IgD-negative memory B cell (primary cell): ENCODE measurements around the gene BTBD3. TPM values are rescaled to one million over a fixed set of nuclear protein-coding genes. Genes with fewer than 3 reads are reported as not detected.

ENCODE experiments used
- H3K27ac Mint-ChIP-seq, 3 donors: one replicate each; pipeline ENCODE4 v1.8.0; 2020 to 2022; ENCODE audit warnings: mild to moderate bottlenecking in 3 of 3, mixed read lengths in 3 of 3, moderate library complexity in 1 of 3
- H3K27me3 Mint-ChIP-seq: one replicate; pipeline ENCODE4 v1.8.0; 2021; ENCODE audit warnings: mixed read lengths
- H3K36me3 Mint-ChIP-seq: one replicate; pipeline ENCODE4 v1.8.0; 2020; ENCODE audit warnings: mild to moderate bottlenecking, mixed read lengths
- H3K4me1 Mint-ChIP-seq, 3 donors: one replicate each; pipeline ENCODE4 v1.8.0; 2020 to 2022; ENCODE audit warnings: mixed read lengths in 3 of 3, mild to moderate bottlenecking in 1 of 3
- H3K4me3 Mint-ChIP-seq, 4 donors: one replicate each; pipeline ENCODE4 v1.8.0; 2020 to 2022; ENCODE audit warnings: mild to moderate bottlenecking in 4 of 4, mixed read lengths in 4 of 4, moderate library complexity in 3 of 4
- H3K9me3 Mint-ChIP-seq, 3 donors: one replicate each; pipeline ENCODE4 v1.8.0; 2020 to 2021; ENCODE audit warnings: mixed read lengths in 3 of 3, mild to moderate bottlenecking in 1 of 3
- polyA plus RNA-seq: library from polyadenylated mRNA; unstranded; fragments of 300-500 nt; fragmentation: Illumina TruSeq; gene quantifications from one replicate; pipeline ENCODE4 v1.2.3, GENCODE V29; 2021

Gene BTBD3
- polyA plus RNA-seq, 1 donor from 2014 or later, result not detected

DNA sequence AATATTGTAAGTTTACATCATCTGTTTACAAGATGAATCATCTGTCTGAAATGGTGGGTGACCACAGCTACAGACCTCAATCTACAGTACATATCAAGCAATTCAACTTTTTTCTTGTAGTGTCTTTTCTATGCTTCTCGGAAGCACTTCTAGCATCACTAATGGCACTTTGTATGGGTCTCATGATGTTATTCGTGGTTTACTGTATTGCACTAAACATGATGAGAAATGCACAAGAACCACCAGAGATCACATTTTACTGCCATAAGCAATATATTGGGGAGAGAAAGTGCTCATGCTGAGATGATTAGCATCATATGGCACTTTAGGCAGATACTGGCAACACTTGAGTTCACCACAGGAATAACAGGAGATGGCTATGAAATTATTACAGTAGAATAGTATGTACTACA is 15.4 kb upstream of the BTBD3 start:
- Mint-ChIP-seq H3K27me3 (no peaks in the 10 kb centered on the region), H3K27ac (no peak overlapping the region), H3K36me3 (no peaks in the 10 kb centered on the region), H3K4me3 (no peak overlapping the region), H3K9me3 (peaks cover 0 to 2% (median 0%) of the 10 kb centered on the region in 3 donors), H3K4me1 (no peaks in the 10 kb centered on the region)

DNA sequence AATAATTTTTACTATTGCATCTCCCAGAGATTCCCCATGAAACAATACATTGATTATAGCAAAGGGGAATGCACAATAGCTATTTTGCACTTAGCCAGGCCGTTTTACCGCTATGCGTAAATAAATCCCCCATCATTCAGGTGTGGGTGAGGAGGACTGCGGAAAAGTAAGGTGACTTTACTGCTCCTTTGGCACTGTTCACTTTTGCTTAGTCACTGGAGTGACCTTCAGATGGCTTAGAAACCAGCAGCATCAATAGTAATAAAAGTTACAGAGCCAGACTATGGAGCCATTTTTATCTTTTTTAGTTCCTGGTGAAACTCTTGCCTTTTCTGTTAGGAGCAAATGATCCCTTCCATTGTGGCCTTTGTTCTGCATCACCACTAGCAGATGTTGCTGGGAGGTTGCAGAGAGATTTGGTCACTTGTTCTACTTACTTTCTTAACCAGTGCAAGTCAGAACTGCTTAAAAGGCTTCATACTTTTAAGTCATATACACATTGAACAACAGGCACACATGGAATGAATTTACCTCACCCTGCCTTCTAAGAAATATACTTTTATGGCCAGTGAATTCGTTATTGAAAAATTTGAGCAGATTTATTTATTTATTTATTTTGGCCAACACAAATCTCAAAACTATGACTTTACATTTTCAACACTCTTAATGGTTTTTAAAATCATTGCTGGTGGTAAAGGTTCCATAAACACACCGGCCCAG is 12.1 kb upstream of the BTBD3 start:
- no peaks in the 10 kb centered on the region for H3K27me3 Mint-ChIP-seq
- H3K27ac Mint-ChIP-seq, result no peak overlapping the region
- peaks cover 0 to 2% (median 0%) of the 10 kb centered on the region in 3 donors for H3K9me3 Mint-ChIP-seq
- H3K36me3 Mint-ChIP-seq, result no peaks in the 10 kb centered on the region
- H3K4me3 Mint-ChIP-seq, result no peak overlapping the region
- no peaks in the 10 kb centered on the region for H3K4me1 Mint-ChIP-seq

DNA sequence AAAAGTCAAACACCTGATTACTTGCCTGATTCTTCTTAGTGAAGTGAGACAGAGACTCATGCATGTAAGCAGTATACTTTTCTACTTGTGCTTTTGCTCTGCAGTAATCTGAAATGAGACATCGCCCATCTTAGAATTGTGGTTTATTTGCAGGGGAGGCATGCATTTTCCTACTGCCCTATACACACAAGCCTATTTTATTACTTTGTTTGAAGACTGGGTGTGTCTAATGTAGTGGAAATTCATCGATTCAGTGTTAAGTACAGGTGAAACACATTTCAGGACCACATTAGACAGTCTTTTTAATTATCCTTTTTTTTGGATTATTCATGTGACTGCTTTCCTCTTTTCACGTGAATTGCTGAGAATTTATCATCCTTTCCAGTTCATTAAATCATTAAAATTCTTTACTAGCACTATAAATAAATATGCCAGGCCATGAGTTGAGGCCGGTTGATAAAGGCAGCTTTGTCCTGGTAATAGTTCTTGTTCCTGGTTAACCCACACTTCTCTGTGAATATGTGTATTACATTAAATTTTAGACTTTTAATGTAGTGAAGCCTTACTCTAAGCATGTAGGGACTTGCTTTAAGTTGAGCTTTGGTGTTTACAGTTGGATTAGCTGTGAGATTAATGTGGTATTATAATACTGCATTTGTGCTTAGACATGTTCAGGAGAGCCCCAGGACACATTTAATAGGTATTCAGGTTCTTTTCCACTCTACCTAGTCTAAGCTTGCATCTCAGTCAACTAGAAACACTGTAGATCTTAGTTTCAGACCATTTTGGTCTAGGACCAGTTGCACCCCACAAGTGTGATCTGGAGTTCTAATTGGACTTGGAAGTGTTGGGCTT is 10.8 kb upstream of the BTBD3 start:
- no peak overlapping the region for H3K27ac Mint-ChIP-seq
- peaks cover 0 to 2% (median 0%) of the 10 kb centered on the region in 3 donors for H3K9me3 Mint-ChIP-seq
- H3K27me3 Mint-ChIP-seq, result no peaks in the 10 kb centered on the region
- H3K4me1 Mint-ChIP-seq, result no peaks in the 10 kb centered on the region
- H3K36me3 Mint-ChIP-seq, result no peaks in the 10 kb centered on the region
- no peak overlapping the region for H3K4me3 Mint-ChIP-seq

DNA sequence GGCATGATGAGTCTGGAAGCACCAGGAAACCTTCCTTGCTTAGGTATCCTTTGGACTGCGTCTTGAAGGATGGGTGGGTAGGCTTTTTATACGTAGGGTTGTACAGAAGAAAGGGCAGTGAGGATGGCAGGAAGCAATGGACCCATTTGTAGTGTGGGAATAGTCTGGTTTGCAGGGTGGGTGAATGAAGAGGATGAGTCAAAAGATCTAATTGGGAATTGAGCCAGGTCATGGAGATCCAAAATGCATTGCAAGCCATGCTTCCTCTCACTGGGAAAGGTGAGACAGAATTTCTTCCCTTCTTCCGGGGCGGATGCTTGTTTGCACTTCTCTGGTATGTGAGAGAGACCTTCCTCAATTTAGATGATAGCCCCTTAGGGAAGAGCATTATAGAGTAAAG is 10.1 kb upstream of the BTBD3 start:
- H3K4me3 Mint-ChIP-seq, result no peak overlapping the region
- H3K27me3 Mint-ChIP-seq, result no peaks in the 10 kb centered on the region
- H3K36me3 Mint-ChIP-seq, result no peaks in the 10 kb centered on the region
- no peaks in the 10 kb centered on the region for H3K9me3 Mint-ChIP-seq
- H3K27ac Mint-ChIP-seq, result no peak overlapping the region
- no peaks in the 10 kb centered on the region for H3K4me1 Mint-ChIP-seq

DNA sequence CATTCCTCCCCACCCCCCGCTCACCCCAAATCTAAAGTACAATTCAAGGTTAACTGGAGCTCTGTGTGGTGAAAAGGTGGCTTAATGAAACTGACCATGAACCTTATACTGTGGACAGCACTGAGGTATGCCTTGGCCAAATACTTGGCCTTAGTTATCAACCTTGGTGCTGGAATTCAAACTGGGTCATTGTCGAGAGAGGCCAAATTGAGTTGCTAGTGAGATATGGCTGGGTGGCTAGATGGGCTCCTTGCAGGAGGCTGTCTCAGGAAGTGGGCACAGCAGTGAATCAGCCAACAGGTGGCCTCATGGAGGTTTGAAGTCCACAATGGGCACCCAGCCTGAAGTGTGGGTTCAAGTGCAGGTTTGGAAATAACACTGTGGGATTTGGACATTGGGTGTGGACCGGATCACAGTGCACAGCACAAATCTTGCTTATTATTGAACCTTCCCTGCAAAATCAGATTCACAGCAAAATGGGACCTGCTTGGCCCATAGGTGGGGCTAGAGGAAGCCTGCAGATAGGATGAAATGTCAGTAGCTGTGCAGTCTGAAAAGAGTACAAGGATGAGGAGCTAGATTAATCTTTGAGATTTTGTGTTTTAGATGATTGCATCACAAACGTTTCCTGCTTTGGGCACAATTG is 5.6 kb upstream of the BTBD3 start:
- H3K4me3 Mint-ChIP-seq, result no peak overlapping the region
- no peaks in the 10 kb centered on the region for H3K9me3 Mint-ChIP-seq
- no peaks in the 10 kb centered on the region for H3K4me1 Mint-ChIP-seq
- no peaks in the 10 kb centered on the region for H3K36me3 Mint-ChIP-seq
- no peaks in the 10 kb centered on the region for H3K27me3 Mint-ChIP-seq
- H3K27ac Mint-ChIP-seq, result no peak overlapping the region

DNA sequence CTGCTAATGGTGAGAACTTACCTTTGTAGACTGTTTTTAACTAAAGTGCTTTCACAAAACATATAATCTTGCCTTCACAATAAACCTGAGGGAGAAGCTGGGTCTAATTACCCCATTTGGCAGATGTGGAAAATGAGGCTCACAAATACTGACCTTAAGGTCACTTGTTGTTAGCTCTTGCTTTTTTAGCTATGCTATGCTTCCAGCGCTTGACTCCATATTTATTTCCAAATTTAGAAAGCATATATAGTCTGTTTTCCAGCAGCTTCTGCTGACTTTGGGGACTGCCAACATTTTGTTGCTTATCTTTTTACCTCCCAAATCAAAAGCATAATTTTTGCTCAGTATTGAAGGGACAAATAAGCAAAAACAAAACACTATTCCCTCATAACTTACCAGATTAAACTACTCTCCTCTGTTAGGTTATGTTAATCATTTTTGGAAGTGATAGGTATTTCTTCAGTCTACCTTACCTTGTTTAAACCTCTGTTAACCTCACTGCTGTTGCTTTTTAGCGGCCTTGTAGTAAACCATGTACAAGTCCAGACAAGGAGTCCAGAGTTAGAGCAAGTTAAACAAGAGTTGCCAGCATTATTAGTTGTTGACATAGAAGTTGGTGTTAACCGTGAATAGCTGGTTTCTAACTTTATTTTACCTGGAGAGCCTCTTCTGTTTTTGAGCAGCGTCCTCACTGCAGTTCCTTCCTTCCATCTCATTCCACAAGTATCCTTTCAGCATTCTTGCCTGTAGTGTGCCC is 4.9 kb upstream of the BTBD3 start:
- Mint-ChIP-seq H3K4me1 (no peaks in the 10 kb centered on the region), H3K4me3 (no peak overlapping the region), H3K36me3 (no peaks in the 10 kb centered on the region), H3K9me3 (no peaks in the 10 kb centered on the region), H3K27ac (no peak overlapping the region), H3K27me3 (no peaks in the 10 kb centered on the region)

DNA sequence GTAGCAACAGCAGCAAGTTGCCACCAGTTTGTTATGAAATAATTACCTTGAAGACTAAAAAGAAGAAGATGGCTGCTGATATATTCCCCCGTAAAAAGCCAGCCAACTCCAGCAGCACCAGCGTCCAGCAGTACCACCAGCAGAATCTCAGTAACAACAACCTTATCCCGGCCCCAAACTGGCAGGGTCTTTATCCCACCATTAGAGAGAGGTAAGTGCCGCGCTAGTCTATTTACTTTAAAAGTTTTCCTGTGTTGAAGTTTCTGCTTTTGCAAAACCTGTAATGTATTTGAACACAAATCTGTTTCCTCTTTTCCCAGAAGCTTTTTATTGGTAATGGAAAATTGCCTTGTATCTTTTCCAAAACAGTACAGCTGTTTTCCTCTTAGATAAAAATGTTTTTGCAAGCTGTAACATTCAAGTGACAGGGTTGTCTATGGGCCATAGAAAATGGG is 725 bp downstream of the BTBD3 start:
- H3K4me3 Mint-ChIP-seq, result no peak overlapping the region
- no peaks in the 10 kb centered on the region for H3K36me3 Mint-ChIP-seq
- H3K27ac Mint-ChIP-seq, result no peak overlapping the region
- H3K4me1 Mint-ChIP-seq, result no peaks in the 10 kb centered on the region
- no peaks in the 10 kb centered on the region for H3K27me3 Mint-ChIP-seq
- H3K9me3 Mint-ChIP-seq, result peaks cover 0 to 3% (median 3%) of the 10 kb centered on the region in 3 donors

DNA sequence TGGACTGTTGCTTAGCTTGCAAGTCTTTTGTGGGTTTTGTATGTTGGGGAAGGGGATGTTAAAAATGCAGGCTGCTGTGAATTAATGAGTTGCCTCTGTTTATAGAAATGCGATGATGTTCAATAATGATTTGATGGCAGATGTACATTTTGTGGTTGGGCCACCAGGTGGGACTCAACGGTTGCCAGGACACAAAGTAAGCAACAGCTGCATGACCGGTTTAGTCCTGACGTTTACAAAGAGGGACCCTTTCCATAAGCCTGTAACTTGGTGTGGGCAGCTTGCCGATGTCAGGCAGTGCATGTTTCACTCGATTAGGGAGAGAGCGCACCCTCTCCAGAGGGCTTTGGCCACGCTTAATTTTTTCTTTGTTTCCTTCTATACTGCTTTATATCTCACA is 1.3 kb downstream of the BTBD3 start:
- Mint-ChIP-seq H3K4me3 (no peak overlapping the region), H3K27ac (no peak overlapping the region), H3K4me1 (no peaks in the 10 kb centered on the region), H3K9me3 (peaks cover 0 to 3% (median 3%) of the 10 kb centered on the region in 3 donors), H3K27me3 (no peaks in the 10 kb centered on the region), H3K36me3 (no peaks in the 10 kb centered on the region)

DNA sequence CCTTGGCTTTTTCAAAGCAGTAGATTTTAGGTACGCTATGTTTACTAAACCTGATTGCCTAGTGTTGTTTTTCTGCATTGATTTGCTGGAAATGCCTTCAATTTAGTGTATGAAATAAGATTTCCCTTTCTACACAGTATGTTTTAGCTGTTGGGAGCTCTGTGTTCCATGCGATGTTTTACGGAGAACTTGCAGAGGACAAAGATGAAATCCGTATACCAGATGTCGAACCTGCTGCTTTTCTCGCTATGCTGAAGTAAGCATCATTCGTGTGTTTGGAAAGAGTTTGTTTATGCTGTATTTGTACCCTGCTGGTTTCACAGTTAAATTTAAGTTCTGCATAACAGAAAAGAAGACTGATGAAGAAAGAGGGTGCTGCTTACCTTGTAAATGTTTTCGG is 1.9 kb downstream of the BTBD3 start:
- Mint-ChIP-seq H3K4me1 (no peaks in the 10 kb centered on the region), H3K4me3 (no peak overlapping the region), H3K27ac (no peak overlapping the region), H3K27me3 (no peaks in the 10 kb centered on the region), H3K9me3 (peaks cover 0 to 3% (median 3%) of the 10 kb centered on the region in 3 donors), H3K36me3 (no peaks in the 10 kb centered on the region)

DNA sequence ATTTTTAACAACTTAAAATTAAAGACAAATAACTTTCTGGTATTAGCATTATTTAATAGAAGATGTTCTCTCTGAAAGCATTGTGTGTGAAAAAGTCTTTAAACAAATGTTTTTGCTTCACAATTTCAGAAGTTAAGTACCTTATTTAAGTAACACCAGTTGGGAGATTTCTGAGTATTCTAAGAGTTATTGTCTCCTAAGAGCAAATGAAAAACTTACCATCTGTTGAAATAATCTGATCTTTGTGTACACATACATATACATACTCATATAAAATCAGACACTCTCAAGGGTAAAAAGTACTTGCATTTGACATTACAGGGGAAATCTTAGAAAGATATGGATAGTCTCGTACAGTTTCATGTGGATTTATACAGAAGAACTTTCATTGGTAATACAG is 2.4 kb downstream of the BTBD3 start:
- H3K27ac Mint-ChIP-seq, result no peak overlapping the region
- peaks cover 0 to 3% (median 3%) of the 10 kb centered on the region in 3 donors for H3K9me3 Mint-ChIP-seq
- no peaks in the 10 kb centered on the region for H3K4me1 Mint-ChIP-seq
- H3K27me3 Mint-ChIP-seq, result no peaks in the 10 kb centered on the region
- no peaks in the 10 kb centered on the region for H3K36me3 Mint-ChIP-seq
- H3K4me3 Mint-ChIP-seq, result no peak overlapping the region

DNA sequence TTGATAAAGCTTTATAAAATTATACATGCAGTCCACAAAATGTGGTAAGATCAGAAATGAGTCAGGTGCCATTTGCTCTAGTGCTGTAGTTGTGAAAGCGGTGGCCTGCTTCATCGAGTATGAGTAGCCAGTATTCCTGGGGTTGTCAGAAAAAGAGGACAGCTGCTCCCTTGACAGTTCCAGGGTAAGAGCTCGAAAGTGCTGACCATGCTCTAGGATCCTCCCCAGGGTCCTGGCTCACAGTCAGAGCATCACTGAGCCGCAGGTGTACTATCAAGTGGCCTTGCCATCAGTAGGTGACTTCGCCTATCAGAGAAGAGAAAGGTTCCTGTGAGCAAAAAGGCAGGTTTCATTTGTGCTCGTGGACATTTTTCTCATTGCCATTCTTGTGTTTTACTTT is 3.6 kb downstream of the BTBD3 start:
- Mint-ChIP-seq H3K36me3 (no peaks in the 10 kb centered on the region), H3K27ac (no peak overlapping the region), H3K9me3 (peaks cover 0 to 3% (median 3%) of the 10 kb centered on the region in 3 donors), H3K27me3 (no peaks in the 10 kb centered on the region), H3K4me1 (no peaks in the 10 kb centered on the region), H3K4me3 (no peak overlapping the region)

DNA sequence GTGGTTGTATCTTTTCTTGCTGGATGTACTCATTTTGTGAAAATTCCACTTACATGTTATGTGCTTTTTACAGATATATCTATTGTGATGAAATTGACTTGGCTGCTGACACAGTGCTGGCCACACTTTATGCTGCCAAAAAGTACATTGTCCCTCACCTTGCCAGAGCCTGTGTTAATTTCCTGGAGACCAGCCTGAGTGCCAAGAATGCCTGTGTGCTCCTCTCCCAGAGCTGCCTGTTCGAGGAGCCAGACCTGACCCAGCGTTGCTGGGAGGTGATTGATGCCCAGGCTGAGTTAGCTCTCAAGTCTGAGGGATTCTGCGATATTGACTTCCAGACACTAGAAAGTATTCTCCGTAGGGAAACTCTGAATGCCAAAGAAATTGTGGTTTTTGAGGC is 4.9 kb downstream of the BTBD3 start:
- H3K4me3 Mint-ChIP-seq, result no peak overlapping the region
- H3K27ac Mint-ChIP-seq, result no peak overlapping the region

DNA sequence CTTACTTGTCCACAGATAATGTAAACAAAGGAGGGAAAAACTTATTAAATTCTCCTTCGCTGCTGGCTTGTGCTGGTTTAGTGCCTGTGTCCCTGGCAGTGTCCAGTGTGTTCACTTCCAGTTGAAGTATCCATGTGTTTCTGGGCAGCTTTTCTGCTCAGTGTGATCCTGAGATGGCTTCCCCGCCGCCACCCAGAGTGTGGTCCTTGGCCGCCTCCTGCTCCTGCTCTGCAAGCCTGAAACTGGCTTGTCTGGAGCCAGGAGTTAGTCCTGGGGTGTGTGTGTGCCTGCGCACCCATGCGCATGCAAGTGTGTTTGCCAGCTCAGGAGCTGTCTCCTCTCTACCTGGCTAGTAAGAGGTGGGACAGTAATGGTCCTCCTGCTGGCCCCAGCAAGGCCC is 7.2 kb downstream of the BTBD3 start:
- H3K4me1 Mint-ChIP-seq, result no peaks in the 10 kb centered on the region
- H3K4me3 Mint-ChIP-seq, result no peak overlapping the region
- H3K27me3 Mint-ChIP-seq, result no peaks in the 10 kb centered on the region
- peaks cover 0 to 6% (median 3%) of the 10 kb centered on the region in 3 donors for H3K9me3 Mint-ChIP-seq
- no peaks in the 10 kb centered on the region for H3K36me3 Mint-ChIP-seq
- H3K27ac Mint-ChIP-seq, result no peak overlapping the region

More for the DNA sequence above, 4.9 kb downstream of the BTBD3 start:
- H3K4me1 Mint-ChIP-seq, result no peaks in the 10 kb centered on the region
- no peaks in the 10 kb centered on the region for H3K27me3 Mint-ChIP-seq
- no peaks in the 10 kb centered on the region for H3K36me3 Mint-ChIP-seq
- H3K9me3 Mint-ChIP-seq, result peaks cover 3 to 6% (median 3%) of the 10 kb centered on the region in 3 donors

DNA sequence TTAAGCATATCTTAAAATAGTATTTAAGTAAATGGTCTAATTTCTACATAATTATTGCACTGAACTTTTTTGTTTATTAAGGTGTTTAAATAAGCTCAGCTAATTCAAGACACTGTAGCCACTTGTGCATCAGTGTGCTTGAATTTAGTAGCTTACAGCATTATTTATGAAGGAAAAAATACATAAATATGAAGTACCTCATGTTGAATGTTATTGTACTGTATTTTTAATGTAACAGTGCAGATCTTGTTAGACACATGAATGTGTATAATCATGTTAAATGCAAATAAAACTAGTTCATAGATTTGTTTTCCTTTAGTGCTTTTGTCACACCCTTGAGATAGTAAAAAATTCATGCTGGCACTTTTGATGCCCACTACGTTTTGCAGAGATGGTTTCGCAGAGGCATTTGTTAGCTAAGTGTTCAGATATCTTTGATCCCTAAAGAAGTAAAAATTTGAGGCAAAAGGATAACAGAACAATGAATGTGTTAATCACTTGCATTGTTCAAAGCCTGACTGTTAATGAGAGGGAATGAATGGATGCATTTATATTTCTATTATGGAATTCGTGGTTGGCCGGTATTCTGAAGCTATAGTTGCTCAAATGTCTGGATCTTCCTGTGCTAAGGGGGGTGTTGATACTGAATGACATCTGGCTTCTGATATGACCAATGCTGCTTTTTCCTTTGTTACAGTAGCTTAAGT is 8.8 kb downstream of the BTBD3 start:
- no peaks in the 10 kb centered on the region for H3K4me1 Mint-ChIP-seq
- H3K27me3 Mint-ChIP-seq, result no peaks in the 10 kb centered on the region
- no peaks in the 10 kb centered on the region for H3K36me3 Mint-ChIP-seq
- H3K4me3 Mint-ChIP-seq, result no peak overlapping the region
- no peak overlapping the region for H3K27ac Mint-ChIP-seq
- peaks cover 0 to 6% (median 3%) of the 10 kb centered on the region in 3 donors for H3K9me3 Mint-ChIP-seq
